HL-60/S4 treated with phorbol 12-myristate 13-acetate at 8.2 ng/mL for 4 days and 3 days (cell line): ENCODE data around the gene THSD8.
"Not testable (repeated sequence)": the region's sequence is repeated elsewhere in the genome, so short reads cannot be mapped to it uniquely, and the experiment has no call there.

Source experiments
- in situ Hi-C: fragments of 300-500 bp; cut with MboI; formaldehyde crosslinking; loops from 2 replicates; pipeline ENCODE4 v1.15.0; 2022; ENCODE audit warnings: low sequenced_read_pairs

THSD8 gene

DNA sequence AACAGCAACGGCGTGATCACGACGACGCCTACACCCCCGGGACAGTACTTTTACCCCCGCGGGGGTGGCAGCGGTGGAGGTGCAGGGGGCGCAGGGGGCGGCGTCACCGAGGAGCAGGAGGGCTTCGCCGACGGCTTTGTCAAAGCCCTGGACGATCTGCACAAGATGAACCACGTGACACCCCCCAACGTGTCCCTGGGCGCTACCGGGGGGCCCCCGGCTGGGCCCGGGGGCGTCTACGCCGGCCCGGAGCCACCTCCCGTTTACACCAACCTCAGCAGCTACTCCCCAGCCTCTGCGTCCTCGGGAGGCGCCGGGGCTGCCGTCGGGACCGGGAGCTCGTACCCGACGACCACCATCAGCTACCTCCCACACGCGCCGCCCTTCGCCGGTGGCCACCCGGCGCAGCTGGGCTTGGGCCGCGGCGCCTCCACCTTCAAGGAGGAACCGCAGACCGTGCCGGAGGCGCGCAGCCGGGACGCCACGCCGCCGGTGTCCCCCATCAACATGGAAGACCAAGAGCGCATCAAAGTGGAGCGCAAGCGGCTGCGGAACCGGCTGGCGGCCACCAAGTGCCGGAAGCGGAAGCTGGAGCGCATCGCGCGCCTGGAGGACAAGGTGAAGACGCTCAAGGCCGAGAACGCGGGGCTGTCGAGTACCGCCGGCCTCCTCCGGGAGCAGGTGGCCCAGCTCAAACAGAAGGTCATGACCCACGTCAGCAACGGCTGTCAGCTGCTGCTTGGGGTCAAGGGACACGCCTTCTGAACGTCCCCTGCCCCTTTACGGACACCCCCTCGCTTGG is 9.6 kb upstream of the THSD8 start:
- in situ Hi-C loops: no loop called here

DNA sequence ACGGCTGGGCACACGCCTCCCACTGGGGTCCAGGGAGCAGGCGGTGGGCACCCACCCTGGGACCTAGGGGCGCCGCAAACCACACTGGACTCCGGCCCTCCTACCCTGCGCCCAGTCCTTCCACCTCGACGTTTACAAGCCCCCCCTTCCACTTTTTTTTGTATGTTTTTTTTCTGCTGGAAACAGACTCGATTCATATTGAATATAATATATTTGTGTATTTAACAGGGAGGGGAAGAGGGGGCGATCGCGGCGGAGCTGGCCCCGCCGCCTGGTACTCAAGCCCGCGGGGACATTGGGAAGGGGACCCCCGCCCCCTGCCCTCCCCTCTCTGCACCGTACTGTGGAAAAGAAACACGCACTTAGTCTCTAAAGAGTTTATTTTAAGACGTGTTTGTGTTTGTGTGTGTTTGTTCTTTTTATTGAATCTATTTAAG is 9.0 kb upstream of the THSD8 start:
- in situ Hi-C loops: no loop called here

DNA sequence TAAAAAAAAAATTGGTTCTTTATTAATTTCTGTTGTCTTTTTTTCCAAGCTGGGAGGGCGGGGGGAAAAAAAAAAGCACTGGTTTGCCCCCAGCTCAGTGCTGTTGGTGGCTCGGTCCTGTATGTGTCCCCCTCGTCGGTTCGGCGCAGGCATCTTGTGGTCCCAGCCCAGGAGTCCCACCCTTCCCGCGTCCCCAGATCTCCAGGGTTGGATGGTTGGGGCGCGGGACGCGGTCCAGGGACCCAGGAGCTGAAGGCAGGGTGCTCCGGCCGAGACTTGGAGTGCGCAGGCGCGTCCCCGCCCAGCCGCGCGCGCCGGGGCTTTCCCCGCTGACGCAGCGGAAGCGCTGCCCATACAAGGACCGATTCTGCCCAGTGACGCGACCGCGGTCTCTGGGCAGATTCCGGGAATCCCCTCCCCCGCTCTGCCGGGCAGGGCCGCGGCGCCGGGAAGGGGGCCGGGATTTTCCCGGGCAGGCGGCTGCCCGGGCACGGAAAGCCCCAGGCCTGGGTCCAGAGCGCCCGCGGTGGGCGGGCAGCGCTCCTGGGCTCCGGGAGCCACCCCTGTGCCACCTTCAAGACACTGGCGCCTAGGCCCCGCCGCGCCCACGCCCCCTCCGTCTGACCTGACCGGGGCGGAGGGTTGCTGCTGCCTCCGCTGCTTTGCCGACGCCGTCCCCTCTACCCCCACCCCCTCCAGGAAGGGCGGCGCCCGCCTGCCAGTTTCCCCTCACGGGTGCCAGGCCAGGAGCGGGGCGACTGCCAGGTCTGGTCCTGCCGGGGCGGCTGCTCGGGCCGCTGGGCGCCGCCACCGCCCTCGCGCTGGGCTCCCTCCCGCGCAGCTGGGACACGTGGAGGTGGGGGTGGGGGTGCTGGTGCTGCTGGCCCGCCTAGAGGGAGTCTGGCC is 8.3 kb upstream of the THSD8 start:
- in situ Hi-C loops: no loop called here

DNA sequence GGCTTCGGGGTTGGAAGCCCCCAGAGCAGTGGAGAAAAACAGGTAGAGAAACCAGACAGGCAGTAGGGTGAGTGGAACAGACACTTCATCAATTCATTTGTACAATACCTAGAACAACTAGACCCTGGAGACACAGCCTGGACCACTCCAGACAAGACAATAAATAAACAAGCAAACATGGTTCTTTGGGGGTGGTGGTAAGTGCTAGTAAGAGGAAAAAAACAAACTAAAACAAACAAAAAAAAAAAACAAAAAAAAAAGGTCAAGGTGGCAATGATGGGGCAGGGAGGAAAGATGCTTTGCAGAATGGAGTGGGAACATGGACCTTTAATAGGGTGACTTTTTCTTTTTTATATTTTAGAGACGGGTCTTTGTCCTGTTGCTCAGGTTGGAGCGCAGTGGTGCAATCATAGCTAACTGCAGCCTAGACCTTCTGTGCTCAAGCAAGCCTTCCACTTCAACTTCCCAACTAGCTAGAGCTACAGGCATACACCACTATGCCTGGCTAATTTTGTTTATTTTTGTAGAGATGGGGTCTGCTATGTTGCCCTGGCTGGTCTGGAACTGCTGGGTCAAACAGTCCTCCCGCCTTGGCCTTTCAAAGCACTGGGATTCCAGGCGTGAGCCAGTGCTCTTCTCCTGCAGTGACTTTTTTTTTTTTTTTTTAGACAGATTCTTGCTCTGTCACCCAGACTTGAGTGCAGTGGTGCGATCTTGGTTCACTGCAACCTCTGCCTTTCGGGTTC is 7.5 kb upstream of the THSD8 start:
- in situ Hi-C loops: no loop called here

DNA sequence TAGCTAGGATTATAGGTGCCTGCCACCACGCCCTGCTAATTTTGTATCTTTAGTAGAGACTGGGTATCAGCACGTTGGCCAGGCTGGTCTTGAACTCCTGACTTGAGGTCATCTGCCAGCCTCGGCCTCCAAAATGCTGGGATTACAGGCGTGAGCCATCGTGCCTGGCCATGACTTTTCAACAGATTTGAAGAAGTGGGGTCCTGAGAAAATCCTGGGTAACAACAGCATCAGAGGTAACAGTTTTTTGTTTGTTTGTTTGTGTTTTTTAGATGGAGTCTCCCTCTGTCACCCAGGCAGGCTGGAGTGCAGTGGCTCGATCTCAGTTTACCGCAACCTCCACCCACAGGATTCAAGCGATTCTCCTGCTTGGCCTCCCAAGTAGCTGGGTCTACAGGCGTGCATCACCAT is 6.9 kb upstream of the THSD8 start:
- in situ Hi-C loops: loop anchor here (5.0 kb wide), 1 partner anchor 33 kb away; no protein-coding TSS in a partner anchor

DNA sequence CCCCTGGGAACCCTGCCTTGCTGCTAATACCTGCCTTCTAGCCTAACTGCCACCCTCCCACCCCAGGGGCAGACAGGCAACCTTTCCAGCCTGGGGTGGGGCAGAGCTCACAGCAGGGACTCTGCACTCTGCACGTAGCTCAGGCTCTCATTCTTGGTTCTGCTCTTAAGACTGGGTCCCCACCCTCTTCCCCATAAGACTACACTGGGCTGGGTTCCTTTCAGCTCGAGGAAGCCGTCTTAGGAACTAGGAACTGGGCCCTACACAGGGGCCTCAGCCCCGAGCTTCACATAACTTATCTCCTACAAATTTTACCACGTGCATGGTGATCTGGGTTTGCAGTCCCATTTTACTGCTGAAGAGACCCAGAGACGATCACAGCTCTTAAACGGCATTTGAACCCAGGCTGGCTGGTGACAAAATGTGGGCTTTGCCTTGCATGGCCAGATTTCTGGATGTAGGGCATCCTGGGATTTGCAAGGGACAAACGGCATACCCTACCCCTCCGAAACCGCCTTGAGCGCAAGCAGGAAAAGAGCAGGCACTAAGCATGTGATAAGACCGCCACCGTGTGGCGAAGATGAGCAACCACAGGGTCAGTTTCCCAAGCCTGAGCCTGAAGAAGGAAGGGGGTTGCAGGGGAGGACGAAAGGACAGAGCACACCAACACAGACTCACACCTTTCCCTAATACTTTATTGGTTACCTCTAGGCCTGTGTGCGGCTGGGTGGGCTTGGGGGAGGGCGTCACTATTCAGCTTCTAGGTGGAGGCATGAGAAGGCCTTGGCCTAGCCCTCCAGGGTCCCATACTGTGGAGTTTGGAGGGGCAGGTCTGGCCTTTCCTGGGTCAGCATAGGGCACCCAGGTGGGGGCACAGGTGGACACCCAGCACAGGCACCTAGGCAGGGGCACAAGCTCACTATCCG is 5.5 kb upstream of the THSD8 start:
- in situ Hi-C loops: loop anchor here (5.0 kb wide), 1 partner anchor 34 kb away; no protein-coding TSS in a partner anchor

DNA sequence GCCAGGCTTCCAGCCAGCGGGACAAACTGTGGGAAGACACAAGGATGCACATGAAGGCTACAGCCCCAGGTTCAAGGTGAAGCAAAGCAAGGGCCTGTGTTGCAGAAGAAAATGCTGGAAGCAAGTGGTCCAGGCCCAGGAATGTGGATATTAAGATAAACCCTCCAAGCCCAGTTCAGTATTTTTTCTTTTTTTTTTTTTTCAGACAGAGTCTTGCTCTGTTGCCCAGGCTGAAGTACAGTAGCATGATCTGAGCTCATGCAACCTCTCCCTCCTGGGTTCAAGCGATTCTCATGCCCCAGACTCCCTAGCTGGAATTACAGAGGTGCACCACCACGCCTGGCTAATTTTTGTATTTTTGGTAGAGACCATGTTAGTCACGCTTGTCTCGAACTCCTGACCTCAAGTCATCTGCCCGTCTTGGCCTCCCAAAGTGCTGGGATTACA is 4.7 kb upstream of the THSD8 start:
- in situ Hi-C loops: loop anchor here (5.0 kb wide), 1 partner anchor 35 kb away; no protein-coding TSS in a partner anchor

DNA sequence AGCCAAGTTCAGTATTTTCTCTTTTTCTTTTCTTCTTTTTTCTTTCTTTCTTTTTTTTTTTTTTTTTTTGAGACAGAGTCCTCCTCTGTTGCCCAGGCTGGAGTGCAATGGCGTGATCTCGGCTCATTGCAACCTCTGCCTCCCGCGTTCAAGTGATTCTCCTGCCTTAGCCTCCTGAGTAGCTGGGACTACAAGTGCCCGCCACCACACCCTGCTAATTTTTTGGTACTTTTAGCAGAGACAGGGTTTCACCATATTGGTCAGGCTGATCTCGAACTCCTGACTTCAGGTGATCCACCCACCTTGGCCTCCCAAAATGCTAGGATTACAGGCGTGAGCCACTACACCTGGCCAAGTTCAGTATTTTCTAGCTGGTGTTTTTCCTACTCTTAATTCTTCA is 4.3 kb upstream of the THSD8 start:
- in situ Hi-C loops: loop anchor here (5.0 kb wide), 1 partner anchor 35 kb away; no protein-coding TSS in a partner anchor

DNA sequence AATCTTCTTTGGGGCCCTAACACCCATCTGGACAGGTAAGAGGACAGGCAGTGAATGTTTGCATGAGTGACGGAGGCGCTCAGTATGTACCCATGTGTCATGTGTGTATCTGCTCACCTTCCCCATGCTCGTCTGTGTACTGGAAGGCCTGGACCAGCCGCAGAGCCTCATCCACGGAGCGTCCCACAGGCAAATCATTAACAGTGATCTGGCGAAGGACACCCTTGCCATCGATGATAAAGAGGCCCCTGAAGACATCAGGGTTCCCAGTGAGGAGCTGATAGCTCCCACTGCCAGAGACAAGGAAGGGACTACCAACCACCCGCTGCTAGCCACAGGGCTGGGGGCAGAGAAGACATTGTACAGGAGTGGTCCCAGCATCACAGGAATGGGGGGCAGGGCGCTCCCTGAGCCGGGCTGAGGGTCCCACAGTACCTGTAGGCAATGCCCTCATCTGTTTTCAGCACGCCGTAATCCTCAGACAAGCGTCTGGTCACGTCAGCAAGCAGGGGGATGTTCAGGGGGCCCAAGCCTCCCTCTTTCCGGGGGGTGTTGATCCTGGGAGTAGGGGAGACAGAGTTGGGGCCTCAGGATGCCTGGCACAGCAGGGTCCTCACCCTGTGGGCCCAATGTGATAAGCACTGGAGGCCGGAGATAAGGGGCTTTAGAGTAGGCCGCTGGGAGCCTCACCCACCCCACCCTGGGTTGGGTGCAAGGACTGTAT is 2.0 kb upstream of the THSD8 start:
- in situ Hi-C loops: loop anchor here (5.0 kb wide), 1 partner anchor 38 kb away; no protein-coding TSS in a partner anchor

DNA sequence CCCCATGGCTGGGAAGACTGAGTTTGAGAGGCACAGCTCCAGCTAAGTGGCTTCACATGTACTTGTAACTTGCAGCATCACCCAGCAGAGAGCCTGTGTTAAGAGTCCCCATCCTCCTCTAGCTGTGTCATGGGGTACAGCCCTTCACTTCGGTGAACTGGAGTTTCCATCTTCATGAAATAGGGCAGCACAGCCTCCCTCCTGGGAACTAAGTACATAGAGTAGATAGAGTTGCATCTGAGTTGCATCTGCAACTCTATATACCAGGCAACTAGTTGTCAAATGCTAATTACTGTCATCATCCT is 1.5 kb upstream of the THSD8 start:
- in situ Hi-C loops: no loop called here

DNA sequence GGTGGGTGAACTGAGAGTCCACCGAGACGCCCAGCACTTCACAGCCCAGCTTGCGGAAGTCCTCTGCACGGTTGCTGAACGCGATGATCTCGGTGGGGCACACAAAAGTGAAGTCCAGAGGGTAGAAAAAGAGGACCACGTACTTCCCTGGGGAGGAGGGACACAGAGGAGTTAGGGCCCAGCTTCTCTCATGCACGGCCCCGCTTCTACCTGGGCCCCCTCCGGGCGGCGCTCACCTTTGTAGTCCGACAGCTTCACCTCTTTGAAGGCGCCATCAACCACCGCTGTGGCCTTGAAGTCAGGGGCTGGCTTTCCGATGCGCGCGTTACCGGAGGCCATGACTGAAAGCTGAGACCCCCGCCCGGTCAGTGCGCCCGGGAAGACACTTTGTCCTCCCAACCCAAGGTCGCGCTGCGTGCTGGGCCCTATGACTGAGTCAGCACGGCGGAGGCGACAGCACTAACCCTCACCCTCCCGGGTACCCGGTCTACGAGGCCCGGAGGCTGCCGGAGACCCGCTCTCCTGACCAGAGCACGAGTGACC is 875 bp upstream of the THSD8 start:
- in situ Hi-C loops: no loop called here

DNA sequence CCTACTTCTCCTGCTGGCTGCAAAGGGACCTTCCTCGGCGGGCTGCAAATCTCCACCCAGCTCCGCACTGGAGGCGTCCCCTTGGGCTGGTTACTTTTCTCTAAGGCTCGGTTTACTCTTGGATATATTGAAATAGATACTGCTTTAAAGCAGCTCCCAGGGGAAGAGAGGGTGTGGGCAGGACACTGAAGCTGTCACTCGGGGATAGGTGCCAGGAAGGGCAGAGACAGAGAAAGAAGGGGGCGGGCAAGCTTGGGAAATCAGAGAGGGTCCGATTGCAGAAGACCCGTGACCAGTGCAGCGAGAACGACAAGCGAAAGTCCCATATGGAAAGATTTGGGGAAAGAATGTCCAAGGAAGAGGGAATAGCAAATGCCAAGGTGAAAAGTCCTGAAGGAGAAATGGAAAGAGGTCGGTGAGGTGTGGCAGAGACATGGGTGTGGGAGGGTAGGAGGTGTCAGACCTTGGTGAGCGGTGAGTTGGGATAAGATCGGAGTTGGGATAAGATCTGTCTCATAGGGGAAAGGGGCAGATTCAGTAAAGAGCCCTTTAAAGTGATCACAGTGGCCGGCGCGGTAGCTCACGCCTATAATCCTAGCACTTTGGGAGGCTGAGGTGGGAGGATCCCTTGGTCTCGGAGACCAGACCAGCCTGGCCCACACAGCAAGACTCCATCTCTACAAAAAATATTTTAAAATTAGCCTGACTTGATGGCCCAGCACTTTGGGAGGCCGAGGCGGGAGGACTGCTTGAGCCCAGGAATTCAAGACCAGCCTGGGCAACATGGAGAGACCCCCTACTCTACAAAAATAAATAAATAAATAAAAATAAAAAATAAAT is 618 bp downstream of the THSD8 start:
- in situ Hi-C loops: no loop called here

DNA sequence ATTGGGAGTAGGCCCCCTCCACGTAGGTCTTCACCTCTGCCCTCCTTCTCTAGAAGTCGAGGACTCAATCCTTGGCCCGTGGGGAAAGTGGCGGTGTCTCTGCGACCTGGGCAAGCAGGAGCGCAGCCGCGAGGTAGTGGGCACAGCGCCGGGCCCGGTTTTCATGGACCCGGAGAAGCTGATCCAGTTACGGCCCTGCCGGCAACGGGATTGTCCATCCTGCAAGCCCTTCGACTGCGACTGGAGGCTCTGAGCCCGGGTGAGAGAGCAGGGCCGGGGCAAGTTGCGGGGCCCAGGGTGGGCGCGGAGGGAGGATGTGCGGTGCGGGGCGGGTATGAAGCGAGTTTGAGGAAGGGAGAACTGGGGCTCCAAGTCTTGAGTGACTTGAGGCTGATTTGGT is 2.2 kb downstream of the THSD8 start:
- in situ Hi-C loops: no loop called here

DNA sequence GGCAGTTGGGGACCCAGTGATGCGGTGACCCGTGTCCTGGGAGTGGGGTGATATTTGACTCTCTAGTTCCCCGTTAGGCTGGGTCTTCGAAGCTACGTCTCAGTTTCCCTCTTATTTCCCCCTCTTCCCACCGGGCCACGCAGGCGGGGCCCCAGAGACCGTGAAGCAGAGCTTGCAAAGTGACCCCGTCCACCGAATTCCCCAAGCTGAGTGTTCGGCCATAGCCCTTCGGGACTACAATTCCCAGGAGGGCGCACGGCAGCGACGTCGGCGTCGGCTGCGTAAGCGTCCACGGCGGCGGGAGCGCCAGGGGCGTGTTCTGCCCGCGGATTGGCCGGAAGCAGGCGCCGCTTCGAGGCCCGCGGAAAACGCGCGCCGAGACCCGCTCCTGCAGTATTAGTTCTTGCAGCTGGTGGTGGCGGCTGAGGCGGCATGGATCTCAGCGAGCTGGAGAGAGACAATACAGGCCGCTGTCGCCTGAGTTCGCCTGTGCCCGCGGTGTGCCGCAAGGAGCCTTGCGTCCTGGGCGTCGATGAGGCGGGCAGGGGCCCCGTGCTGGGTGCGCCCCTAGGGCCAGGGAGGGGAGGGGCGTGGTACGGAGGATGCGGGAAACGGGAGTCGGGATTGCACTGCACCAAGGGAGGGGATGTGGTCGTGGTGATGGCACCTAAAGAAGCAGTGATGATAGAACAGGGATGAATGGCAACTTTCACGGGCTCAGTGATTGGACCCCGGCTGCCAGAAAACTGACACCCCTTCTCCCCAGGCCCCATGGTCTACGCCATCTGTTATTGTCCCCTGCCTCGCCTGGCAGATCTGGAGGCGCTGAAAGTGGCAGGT is 4.6 kb downstream of the THSD8 start, which contains the start of gene RNASEH2A:
Gene RNASEH2A (plus strand): TSS at position 343 of the 840 bp plus-strand sequence. CDS start 90 bp downstream, at position 433.
- in situ Hi-C loops: no loop called here

DNA sequence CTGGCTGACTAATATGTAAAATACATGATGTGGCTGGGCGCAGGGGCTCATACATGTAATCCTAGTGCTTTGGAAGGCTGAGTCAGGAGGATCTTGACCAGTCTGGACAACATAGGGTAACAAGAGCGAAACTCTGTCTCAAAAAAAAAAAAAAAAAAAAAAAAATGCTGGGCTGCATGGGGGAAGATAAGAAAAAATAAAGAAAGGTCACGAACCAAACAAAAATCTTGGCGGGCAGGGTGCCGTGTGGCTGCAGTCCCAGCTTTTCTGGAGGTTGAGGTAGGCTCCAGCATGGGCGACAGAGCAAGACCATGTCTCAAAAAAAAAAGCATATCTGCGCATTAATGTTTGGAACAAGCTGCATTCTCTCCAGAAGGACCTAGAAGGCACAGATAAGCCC is 13.2 kb downstream of the THSD8 start:
- in situ Hi-C loops: no loop called here

DNA sequence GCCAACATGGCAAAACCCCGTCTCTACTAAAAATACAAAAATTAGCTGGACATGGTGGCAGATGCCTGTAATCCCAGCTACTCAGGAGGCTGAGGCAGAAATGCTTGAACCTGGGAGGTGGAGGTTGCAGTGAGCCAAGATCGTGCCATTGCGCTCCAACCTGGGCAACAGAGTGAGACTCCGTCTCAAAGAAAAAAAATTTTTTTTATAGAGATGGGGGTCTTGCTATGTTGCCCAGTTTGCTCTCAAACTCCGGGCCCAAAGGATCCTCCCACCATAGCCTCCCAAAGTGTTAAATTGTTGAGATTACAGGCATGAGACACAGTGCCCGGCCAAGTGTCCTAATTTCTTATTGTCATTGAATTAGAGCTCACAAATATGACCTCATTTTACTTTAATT is 15.3 kb downstream of the THSD8 start:
- in situ Hi-C loops: not testable (repeated sequence)

DNA sequence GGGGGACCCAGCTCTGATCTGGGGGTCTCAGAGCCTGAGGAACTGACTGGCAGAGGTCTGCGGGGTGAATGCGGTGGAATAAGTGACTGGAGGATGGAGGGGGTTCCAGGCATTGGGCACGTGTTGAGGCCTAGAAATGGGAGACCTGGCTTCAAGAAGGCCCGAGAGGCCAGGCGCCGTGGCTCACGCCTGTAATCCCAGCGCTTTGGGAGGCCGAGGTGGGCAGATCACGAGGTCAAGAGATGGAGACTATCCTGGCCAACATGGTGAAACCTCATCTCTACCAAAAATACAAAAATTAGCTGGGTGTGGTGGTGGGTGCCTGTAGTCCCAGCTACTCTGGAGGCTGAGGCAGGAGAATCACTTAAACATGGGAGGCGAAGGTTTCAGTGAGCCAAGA is 15.9 kb downstream of the THSD8 start:
- in situ Hi-C loops: not testable (repeated sequence)
